Hepatocyte (in vitro differentiated cells): Measurements from ENCODE around the gene DNM3.

ENCODE experiments used
- EZH2 ChIP-seq: fragments of 200-600 bp; sonication (generic); IDR thresholded peaks from 2 replicates; pipeline ENCODE4 v1.6.1; 2016; ENCODE audit warnings: antibody characterized with exemption, mild to moderate bottlenecking, borderline replicate concordance
- EZH2phosphoT487 ChIP-seq: fragments of 200-600 bp; sonication (generic); IDR thresholded peaks from one replicate; pipeline ENCODE4 v1.6.1; 2018; ENCODE audit warnings: antibody characterized with exemption, mild to moderate bottlenecking, low read depth, moderate library complexity; ENCODE audit not compliant: unreplicated experiment, severe bottlenecking
- TF ChIP-seq, protein P1 (sequence below): fragments of 200-600 bp; sonication (generic); IDR thresholded peaks from 2 replicates; pipeline ENCODE4 v1.5.1; 2016; ENCODE audit warnings: antibody characterized with exemption, mild to moderate bottlenecking; ENCODE audit not compliant: poor library complexity

DNA sequence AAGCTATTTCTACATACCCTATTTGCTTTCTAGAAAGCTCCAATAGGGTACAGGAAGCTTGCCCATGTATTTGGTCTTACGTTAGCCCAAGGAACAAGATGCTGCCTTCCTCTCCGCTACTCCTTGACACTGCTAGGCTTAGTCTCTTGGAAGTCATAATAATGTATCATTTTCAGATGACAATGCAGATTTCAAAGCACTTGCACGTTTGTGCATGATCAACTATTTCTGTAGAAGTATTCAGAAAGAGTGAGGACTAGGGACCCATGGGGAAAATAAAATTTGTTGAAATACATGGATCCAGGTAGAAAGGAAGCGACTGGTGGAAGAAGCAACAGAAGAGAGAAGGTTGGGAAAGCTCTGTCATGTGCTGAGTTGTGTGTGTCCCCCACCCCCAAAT, 367.3 kb downstream of the DNM3 start:
- TF ChIP-seq, protein P1, sequence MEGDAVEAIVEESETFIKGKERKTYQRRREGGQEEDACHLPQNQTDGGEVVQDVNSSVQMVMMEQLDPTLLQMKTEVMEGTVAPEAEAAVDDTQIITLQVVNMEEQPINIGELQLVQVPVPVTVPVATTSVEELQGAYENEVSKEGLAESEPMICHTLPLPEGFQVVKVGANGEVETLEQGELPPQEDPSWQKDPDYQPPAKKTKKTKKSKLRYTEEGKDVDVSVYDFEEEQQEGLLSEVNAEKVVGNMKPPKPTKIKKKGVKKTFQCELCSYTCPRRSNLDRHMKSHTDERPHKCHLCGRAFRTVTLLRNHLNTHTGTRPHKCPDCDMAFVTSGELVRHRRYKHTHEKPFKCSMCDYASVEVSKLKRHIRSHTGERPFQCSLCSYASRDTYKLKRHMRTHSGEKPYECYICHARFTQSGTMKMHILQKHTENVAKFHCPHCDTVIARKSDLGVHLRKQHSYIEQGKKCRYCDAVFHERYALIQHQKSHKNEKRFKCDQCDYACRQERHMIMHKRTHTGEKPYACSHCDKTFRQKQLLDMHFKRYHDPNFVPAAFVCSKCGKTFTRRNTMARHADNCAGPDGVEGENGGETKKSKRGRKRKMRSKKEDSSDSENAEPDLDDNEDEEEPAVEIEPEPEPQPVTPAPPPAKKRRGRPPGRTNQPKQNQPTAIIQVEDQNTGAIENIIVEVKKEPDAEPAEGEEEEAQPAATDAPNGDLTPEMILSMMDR = no peak
- TF ChIP-seq EZH2 (no peak), EZH2phosphoT487 (no peak)
